Stimulated activated CD4-positive, alpha-beta T cell treated with anti-CD3 and anti-CD28 coated beads, Interleukin-12 subunit alpha, Interleukin-12 subunit beta, amount 100 ng/mL, for 24 hours (primary cell): Measurements from ENCODE around the gene ABAT.
"Not testable (repeated sequence)": the region's sequence is repeated elsewhere in the genome, so short reads cannot be mapped to it uniquely, and the experiment has no call there.

Source experiments
- DNase-seq, 2 experiments: peaks; one replicate each; pipeline ENCODE4 v3.0.0-alpha.2; 2020; ENCODE audit warnings: low read depth in 2 of 2

The ABAT gene

GRCh38 chr16:8742068-8742467, 67.7 kb downstream of the ABAT start:
- DNase-seq, result no peak

GRCh38 chr16:8748944-8749343, 74.5 kb downstream of the ABAT start:
- not testable (repeated sequence) for DNase-seq

- no peak for DNase-seq
These were observed 77.3 kb downstream of the ABAT start for GRCh38 chr16:8751481-8752311.

- no peak for DNase-seq
These were observed 78.3 kb downstream of the ABAT start for GRCh38 chr16:8752706-8753105.

GRCh38 chr16:8753416-8754054, 79.1 kb downstream of the ABAT start:
- no peak for DNase-seq

- DNase-seq, result no peak
These were observed 82.3 kb downstream of the ABAT start for GRCh38 chr16:8756755-8757154.

GRCh38 chr16:8758022-8758421, 83.6 kb downstream of the ABAT start:
- DNase-seq, result no peak

GRCh38 chr16:8760021-8760420, 85.6 kb downstream of the ABAT start:
- DNase-seq, result no peak

- no peak for DNase-seq
These were observed 86.7 kb downstream of the ABAT start for GRCh38 chr16:8761078-8761477.

GRCh38 chr16:8762254-8762653, 87.8 kb downstream of the ABAT start:
- no peak for DNase-seq

- DNase-seq, result no peak
These were observed 88.7 kb downstream of the ABAT start for GRCh38 chr16:8763083-8763482.

- no peak for DNase-seq
These were observed 89.5 kb downstream of the ABAT start for GRCh38 chr16:8763899-8764298.

- DNase-seq, result no peak
These were observed 90.3 kb downstream of the ABAT start for GRCh38 chr16:8764525-8765250.

- no peak for DNase-seq
These were observed 92.8 kb downstream of the ABAT start for GRCh38 chr16:8767176-8767575.

GRCh38 chr16:8768283-8768682, 93.9 kb downstream of the ABAT start:
- no peak for DNase-seq

- DNase-seq, result no peak
These were observed 94.3 kb downstream of the ABAT start for GRCh38 chr16:8768692-8769091.

- DNase-seq, result no peak
These were observed 99.1 kb downstream of the ABAT start for GRCh38 chr16:8773537-8773936.

GRCh38 chr16:8774208-8774607, 99.8 kb downstream of the ABAT start:
- DNase-seq, result no peak

GRCh38 chr16:8775359-8775758, 100.9 kb downstream of the ABAT start:
- no peak for DNase-seq

- DNase-seq, result no peak
These were observed 101.7 kb downstream of the ABAT start for GRCh38 chr16:8776129-8776584.

- DNase-seq, result no peak
These were observed 102.8 kb downstream of the ABAT start for GRCh38 chr16:8777217-8777616.

- no peak for DNase-seq
These were observed 107.4 kb downstream of the ABAT start for GRCh38 chr16:8781797-8782196.

GRCh38 chr16:8782673-8783072, 108.3 kb downstream of the ABAT start:
- no peak for DNase-seq
